ENCODE measurements around the gene GALNT10. TPM values are rescaled to one million over a fixed set of nuclear protein-coding genes. Genes with fewer than 3 reads are reported as not detected.

The GALNT10 gene
- polyA plus RNA-seq, 3 donors = 6.2 to 14.5 (median 8.1) TPM

DNA sequence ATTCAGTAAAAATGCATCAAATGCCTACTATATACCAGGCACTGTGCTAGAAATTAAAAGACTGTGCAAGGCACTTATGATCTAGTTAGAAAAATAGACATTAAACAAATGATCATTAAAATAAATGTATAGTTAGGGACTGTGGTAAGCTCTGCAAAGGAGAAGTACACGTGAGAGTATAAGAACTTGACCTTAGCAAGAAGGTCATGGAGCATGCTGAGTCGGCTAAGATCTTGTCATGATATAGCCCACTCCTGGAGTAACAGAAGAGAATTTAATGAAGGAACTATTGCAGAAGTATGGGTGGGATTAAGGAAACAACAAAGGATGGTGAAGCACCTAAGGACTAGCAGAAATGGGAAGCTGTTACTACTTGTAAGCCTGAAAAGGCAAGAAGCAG lies 231.8 kb downstream of the GALNT10 start:
- WGBS, 3 donors = 79 to 86% (median 79%) methylated on average over 2 of the region's 2 CpGs
- H3K27ac ChIP-seq (ENCODE audit: low read depth, low read length) = no peak overlapping the region

- H3K27ac ChIP-seq (ENCODE audit: low read depth, low read length) = no peak overlapping the region
- 93 to 96% (median 96%) methylated on average over 3 of the region's 3 CpGs for WGBS, 3 donors
These were observed 237.7 kb downstream of the GALNT10 start for GRCh38 chr5:154428208-154428607.

- H3K27ac ChIP-seq (ENCODE audit: low read depth, low read length) = no peak overlapping the region
- WGBS, 3 donors = 91 to 100% (median 94%) methylated on average over 1 of the region's 1 CpG
These were observed 238.8 kb downstream of the GALNT10 start for GRCh38 chr5:154429341-154429740.

DNA sequence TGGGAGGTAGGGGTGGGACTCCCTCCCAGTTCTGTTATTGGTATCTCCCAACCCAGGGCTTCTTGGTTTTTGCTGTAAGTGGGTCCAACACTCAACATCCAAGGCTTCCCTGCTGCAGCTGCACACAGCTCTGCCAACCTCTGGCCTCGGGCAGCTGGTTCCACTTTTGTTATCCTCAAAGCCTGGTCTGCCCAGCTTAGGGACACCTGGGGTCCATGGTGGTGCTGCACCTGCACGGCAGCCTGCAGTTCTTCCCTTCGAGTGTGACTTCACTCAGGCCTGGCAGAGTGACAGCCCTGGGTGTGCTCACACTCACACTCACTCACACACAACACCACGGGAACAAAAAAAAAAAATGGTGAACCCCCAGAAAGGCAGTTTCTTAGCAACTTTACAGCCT lies 239.9 kb downstream of the GALNT10 start:
- 78 to 82% (median 82%) methylated on average over 4 of the region's 4 CpGs for WGBS, 3 donors

DNA sequence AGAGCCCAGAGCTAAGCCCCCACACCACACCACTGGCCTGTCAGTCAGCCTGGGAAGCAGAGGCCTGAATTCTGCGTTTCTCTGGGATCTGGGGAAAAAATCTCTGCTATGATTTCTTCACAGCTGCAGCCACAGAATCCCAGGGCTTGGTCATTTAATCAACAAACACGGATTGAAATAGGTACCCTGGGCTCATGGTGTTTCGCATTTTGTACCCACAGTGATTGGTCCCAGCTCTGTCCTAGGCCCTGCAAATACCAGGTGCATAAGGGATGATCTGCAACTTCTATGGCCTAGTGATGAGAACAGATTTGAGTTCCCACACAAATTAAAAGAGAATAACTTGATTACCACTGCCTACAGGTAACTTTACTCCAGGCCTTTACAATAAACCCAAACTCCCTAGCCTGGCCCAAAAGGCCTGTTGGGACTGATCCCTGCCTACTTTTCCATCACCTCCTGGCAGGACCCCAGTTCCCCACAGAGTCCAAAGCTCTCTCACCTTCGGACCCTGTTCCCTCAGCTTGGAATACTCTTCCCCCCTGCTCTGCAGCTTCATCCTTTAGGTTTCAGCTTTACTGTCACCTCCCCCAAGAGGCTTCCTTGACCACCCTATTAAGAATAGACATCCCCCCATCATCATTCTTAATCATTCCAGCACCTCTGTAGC lies 240.6 kb downstream of the GALNT10 start:
- H3K27ac ChIP-seq (ENCODE audit: low read depth, low read length) = no peak overlapping the region
- WGBS, 3 donors = 83 to 93% (median 90%) methylated on average over 4 of the region's 4 CpGs

More for the DNA sequence above, 239.9 kb downstream of the GALNT10 start:
- no peak overlapping the region for H3K27ac ChIP-seq (ENCODE audit: low read depth, low read length)

GRCh38 chr5:154435226-154435625 lies 244.7 kb downstream of the GALNT10 start:
- H3K27ac ChIP-seq (ENCODE audit: low read depth, low read length) = no peak overlapping the region
- WGBS, 3 donors = 97 to 98% (median 98%) methylated on average over 3 of the region's 3 CpGs

GRCh38 chr5:154437281-154437965 lies 246.9 kb downstream of the GALNT10 start:
- H3K27ac ChIP-seq (ENCODE audit: low read depth, low read length) = no peak overlapping the region
- 93 to 95% (median 94%) methylated on average over 5 of the region's 5 CpGs for WGBS, 3 donors

GRCh38 chr5:154440540-154440939 lies 250.0 kb downstream of the GALNT10 start:
- 88 to 94% (median 93%) methylated on average over 5 of the region's 5 CpGs for WGBS, 3 donors
- no peak overlapping the region for H3K27ac ChIP-seq (ENCODE audit: low read depth, low read length)

- 94 to 95% (median 94%) methylated on average over 1 of the region's 1 CpG for WGBS, 3 donors
- no peak overlapping the region for H3K27ac ChIP-seq (ENCODE audit: low read depth, low read length)
These were observed 252.3 kb downstream of the GALNT10 start for GRCh38 chr5:154442801-154443200.

- peak overlapping the region; percentile 0 for H3K27ac ChIP-seq (ENCODE audit: low read depth, low read length)
- WGBS, 3 donors = 4 to 5% (median 5%) methylated on average over 30 of the region's 30 CpGs
These were observed 254.3 kb downstream of the GALNT10 start for GRCh38 chr5:154444556-154445421.

DNA sequence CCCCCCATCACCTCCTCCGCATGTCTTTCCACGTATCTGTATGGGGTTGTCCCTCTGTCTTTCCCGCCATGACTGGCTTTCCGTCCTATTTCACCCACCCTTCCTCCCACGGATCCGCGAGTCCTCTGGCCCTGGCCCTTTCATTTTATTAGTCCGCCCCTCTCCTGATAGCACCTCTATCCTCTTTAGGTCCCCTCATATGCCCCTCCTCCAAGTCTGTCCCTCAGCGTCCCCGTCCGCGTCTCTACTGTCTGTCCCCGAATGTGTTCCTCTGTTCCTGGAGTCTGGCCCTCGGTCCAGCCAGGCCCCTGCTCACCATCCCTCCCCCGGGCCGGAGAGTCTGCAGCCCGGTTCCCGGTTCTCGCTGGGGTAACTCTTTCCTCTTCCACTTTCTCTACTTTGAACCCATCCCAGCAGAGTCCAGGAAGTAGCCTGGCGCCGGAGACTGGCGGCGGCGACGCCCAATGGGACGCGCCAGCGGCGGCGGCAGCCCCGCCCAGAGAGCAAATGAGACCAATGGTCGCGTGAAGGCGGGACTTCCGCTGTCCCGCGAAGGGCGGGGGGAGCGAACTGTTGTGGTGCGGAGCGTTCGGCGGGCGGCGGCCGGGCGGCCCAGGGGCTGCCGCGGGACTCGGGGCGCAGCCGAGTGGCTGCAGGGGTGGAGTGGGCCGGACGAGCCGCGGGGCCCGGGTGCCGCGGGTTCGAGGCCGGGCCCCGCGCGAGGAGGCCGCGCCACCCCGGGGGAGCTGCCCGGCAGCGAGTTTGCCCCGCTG lies 255.1 kb downstream of the GALNT10 start, which contains the start of gene SAP30L:
SAP30L (plus strand) TSS at position 576 of the 773 bp plus-strand sequence. CDS start 608 bp downstream, outside the sequence.
- H3K27ac ChIP-seq (ENCODE audit: low read depth, low read length) = peak within 1 kb of the TSS; percentile 0
- 0% methylated on average over 64 to 70 of the region's 70 CpGs for WGBS, 3 donors

GRCh38 chr5:154446195-154447088 lies 255.9 kb downstream of the GALNT10 start:
- WGBS, 3 donors = 0% methylated on average over 69 to 87 of the region's 87 CpGs
- no peak overlapping the region for H3K27ac ChIP-seq (ENCODE audit: low read depth, low read length)

- 6 to 8% (median 7%) methylated on average over 10 of the region's 10 CpGs for WGBS, 3 donors
- H3K27ac ChIP-seq (ENCODE audit: low read depth, low read length) = no peak overlapping the region
These were observed 256.7 kb downstream of the GALNT10 start for GRCh38 chr5:154447089-154447725.

DNA sequence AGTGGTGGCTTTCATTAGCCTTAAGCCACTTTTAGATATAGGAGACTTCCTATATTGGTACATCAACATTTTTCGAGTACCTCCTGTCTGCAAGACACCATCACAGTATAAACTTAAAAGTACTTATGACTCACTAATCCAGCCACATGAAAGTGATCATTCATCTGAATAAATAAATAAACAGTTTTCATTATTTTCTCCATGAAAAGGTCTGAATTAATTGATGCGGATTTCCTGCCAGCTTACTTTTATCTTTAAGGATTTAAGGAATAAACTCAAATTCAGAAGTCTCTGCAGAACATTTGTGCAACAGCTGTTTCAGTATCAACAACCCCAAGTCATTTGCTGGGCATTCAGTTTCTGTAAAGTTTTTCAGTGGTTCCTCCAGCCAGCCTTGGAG lies 259.3 kb downstream of the GALNT10 start:
- WGBS, 3 donors = 87 to 92% (median 92%) methylated on average over 2 of the region's 2 CpGs
- H3K27ac ChIP-seq (ENCODE audit: low read depth, low read length) = no peak overlapping the region

GRCh38 chr5:154451957-154452356 lies 261.4 kb downstream of the GALNT10 start:
- H3K27ac ChIP-seq (ENCODE audit: low read depth, low read length) = no peak overlapping the region
- 85 to 88% (median 88%) methylated on average over 8 of the region's 8 CpGs for WGBS, 3 donors

DNA sequence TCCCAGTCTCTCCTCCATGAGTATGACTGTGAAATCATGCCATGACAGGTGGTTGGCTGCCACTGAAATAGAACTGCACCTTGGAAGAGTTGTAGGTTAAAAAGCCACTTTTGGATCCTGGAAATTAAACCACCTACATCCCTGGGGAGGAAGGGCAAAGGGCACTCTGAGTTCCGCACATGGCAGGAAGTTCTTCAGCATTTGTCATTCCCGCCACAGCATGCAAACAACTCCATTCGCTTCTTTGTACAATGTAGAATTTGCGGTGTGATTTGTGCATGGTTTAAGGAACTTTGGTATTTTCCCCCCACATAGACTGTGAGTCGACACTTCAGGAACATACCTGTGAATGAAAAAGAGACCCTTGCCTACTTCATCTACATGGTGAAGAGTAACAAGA lies 265.1 kb downstream of the GALNT10 start:
- 85 to 91% (median 85%) methylated on average over 5 of the region's 5 CpGs for WGBS, 3 donors
- no peak overlapping the region for H3K27ac ChIP-seq (ENCODE audit: low read depth, low read length)

DNA sequence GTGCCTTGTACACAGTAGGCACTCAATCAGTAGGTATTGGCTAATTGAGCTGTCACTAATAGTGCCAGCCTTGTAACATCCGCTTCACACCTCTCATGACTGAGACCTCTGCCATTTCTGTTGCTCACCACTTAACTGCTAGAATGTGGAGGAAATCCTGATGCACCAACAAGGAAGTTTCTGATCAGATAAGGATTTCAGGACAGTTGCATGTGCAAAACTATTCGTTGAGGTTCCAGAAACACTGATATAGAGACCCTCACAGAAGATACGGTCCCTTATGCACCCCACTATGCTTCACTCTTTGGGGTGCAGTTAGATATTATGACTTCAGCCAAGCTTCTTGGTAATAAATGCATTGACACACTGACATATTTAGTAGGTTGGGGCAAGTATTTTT lies 266.0 kb downstream of the GALNT10 start:
- H3K27ac ChIP-seq (ENCODE audit: low read depth, low read length) = no peak overlapping the region
- 76 to 91% (median 79%) methylated on average over 3 of the region's 3 CpGs for WGBS, 3 donors
